Tibial artery (tissue), 4 donors: Measurements from ENCODE around the gene GPAT3.
A peak's percentile ranks its signal among the peaks of the same experiment; 100 is the strongest.

Experiments
- DNase-seq, 2 donors: peaks; one replicate each; pipeline ENCODE4 v3.0.0-alpha.2; 2019
- H3K27ac ChIP-seq, 2 donors: fragments of 200-600 bp; sonication (generic) in 1 of 2; 1 replicate in 1 of 2; 2 replicates in 1 of 2; pipeline ENCODE4 v1.5.1; 2018 to 2019; ENCODE audit warnings: mild to moderate bottlenecking in 1 of 2
- H3K27me3 ChIP-seq, 2 donors: fragments of 200-600 bp; sonication (generic) in 1 of 2; one replicate each; pipeline versions ENCODE4 v1.5.1 to v1.6.0; 2016 to 2019
- H3K36me3 ChIP-seq, 3 donors: fragments of 200-600 bp; sonication (generic) in 2 of 3; one replicate each; pipeline ENCODE4 v1.5.1; 2016 to 2019; ENCODE audit warnings: mild to moderate bottlenecking in 2 of 3
- H3K4me1 ChIP-seq, 4 donors: fragments of 200-600 bp; sonication (generic) in 2 of 4; 1 replicate in 3 of 4; 2 replicates in 1 of 4; pipeline ENCODE4 v1.5.1; 2016 to 2019
- H3K4me3 ChIP-seq, 2 donors: fragments of 200-600 bp; sonication (generic) in 1 of 2; 1 replicate in 1 of 2; 2 replicates in 1 of 2; pipeline ENCODE4 v1.5.1; 2018 to 2019; ENCODE audit warnings: mild to moderate bottlenecking in 2 of 2
- H3K9me3 ChIP-seq, 3 donors: fragments of 200-600 bp; sonication (generic) in 1 of 3; one replicate each; pipeline ENCODE4 v1.5.1; 2016 to 2019
- CTCF ChIP-seq, 2 experiments: fragments of 200-600 bp in 1 of 2; fragments of 450-650 bp in 1 of 2; IDR thresholded peaks; one replicate each; pipeline ENCODE4 v1.5.1; 2017 to 2019; ENCODE audit warnings: antibody characterized with exemption in 2 of 2, mild to moderate bottlenecking in 1 of 2, moderate library complexity in 1 of 2
- intact Hi-C: fragments of 100-400 bp; cut with DNase I; formaldehyde crosslinking; loops from one replicate; pipeline ENCODE4 v1.15.0; 2023; ENCODE audit warnings: low total_unique reads

GPAT3 gene

DNA sequence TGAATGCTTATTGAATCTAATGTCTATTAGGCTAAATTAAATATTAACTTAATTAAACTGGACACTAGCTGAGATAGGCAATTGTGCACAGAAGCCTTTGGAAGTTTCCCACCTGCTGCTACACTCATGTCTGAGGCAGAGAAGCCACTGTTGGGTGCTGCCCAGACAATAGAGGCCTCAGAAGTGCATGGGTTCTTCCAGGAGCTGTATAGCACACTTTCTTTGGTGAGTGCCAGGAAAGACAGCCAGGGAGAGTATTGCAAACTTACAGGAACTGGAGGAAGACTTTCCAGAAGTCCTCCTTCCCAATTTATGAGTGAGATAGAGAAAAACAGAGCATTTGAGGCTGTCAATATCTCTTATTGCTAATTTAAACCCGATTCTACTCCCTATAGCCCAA lies 89.9 kb downstream of the GPAT3 start:
- peaks cover 0 to 19% (median 14%) of the 10 kb centered on the region in 3 donors for H3K9me3 ChIP-seq
- H3K4me1 ChIP-seq = peaks cover 0 to 8% (median 0%) of the 10 kb centered on the region in 4 donors
- intact Hi-C loops = no loop called here
- H3K27ac ChIP-seq = no peak overlapping the region
- no peak for TF ChIP-seq CTCF (IDR thresholded peaks at IDR 0.05)
- H3K36me3 ChIP-seq = no peaks in the 10 kb centered on the region
- no peaks in the 10 kb centered on the region for H3K27me3 ChIP-seq
- no peak overlapping the region for H3K4me3 ChIP-seq
- DNase-seq = no peak

GRCh38 chr4:83626245-83626836 lies 90.4 kb downstream of the GPAT3 start:
- DNase-seq = no peak
- no peak overlapping the region for H3K27ac ChIP-seq

GRCh38 chr4:83629945-83630721 lies 94.2 kb downstream of the GPAT3 start:
- intact Hi-C loops = loop anchor here (10.0 kb wide), 1 partner anchor 115 kb away; no protein-coding TSS in a partner anchor

More at GRCh38 chr4:83626245-83626836, 90.4 kb downstream of the GPAT3 start:
- intact Hi-C loops = no loop called here
- H3K4me1 ChIP-seq = peaks cover 0 to 8% (median 0%) of the 10 kb centered on the region in 4 donors
- H3K9me3 ChIP-seq = peaks cover 0 to 16% (median 14%) of the 10 kb centered on the region in 3 donors
- no peaks in the 10 kb centered on the region for H3K36me3 ChIP-seq
- TF ChIP-seq CTCF (IDR thresholded peaks at IDR 0.05) = no peak
- H3K27me3 ChIP-seq = no peaks in the 10 kb centered on the region
- no peak overlapping the region for H3K4me3 ChIP-seq

GRCh38 chr4:83631066-83631465 lies 95.2 kb downstream of the GPAT3 start:
- intact Hi-C loops = loop anchor here (10.0 kb wide), 1 partner anchor 116 kb away; no protein-coding TSS in a partner anchor
- H3K9me3 ChIP-seq = no peaks in the 10 kb centered on the region
- no peak for TF ChIP-seq CTCF (IDR thresholded peaks at IDR 0.05)
- H3K27me3 ChIP-seq = no peaks in the 10 kb centered on the region
- H3K4me1 ChIP-seq = peaks cover 0 to 7% (median 0%) of the 10 kb centered on the region in 4 donors
- no peaks in the 10 kb centered on the region for H3K36me3 ChIP-seq
- no peak overlapping the region for H3K27ac ChIP-seq
- no peak for DNase-seq
- H3K4me3 ChIP-seq = no peak overlapping the region

More at GRCh38 chr4:83629945-83630721, 94.2 kb downstream of the GPAT3 start:
- DNase-seq = peak in 1 of 2 donors; percentile 41
- Histone ChIP-seq H3K27me3 (no peaks in the 10 kb centered on the region), H3K4me3 (no peak overlapping the region), H3K27ac (no peak overlapping the region), H3K9me3 (no peaks in the 10 kb centered on the region), H3K36me3 (no peaks in the 10 kb centered on the region), H3K4me1 (peaks cover 0 to 8% (median 0%) of the 10 kb centered on the region in 4 donors)
- TF ChIP-seq CTCF (IDR thresholded peaks at IDR 0.05) = no peak

DNA sequence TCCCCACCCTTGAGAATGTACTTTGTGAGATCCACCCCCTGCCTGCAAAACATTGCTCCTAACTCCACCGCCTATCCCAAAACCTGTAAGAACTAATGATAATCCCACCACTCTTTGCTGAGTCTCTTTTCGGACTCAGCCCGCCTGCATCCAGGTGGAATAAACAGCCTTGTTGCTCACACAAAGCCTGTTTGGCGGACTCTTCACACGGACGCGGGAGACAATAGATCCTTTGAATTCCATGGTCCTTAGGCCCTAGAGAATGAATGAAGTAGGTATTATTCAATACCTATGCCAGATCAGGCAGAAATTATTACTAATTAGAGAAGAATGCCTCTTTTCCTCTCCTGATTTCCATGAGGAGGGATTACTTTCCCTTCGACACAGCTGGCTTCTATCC lies 101.0 kb downstream of the GPAT3 start:
- H3K27me3 ChIP-seq = no peaks in the 10 kb centered on the region
- H3K27ac ChIP-seq = no peak overlapping the region
- DNase-seq = no peak
- intact Hi-C loops = loop anchor here (10.0 kb wide), 1 partner anchor 122 kb away; no protein-coding TSS in a partner anchor
- H3K4me3 ChIP-seq = no peak overlapping the region
- TF ChIP-seq CTCF (IDR thresholded peaks at IDR 0.05) = no peak
- no peaks in the 10 kb centered on the region for H3K36me3 ChIP-seq
- no peaks in the 10 kb centered on the region for H3K4me1 ChIP-seq
- no peaks in the 10 kb centered on the region for H3K9me3 ChIP-seq
